ENCODE data around the gene CIB4. TPM values are rescaled to one million over a fixed set of nuclear protein-coding genes. Genes with fewer than 3 reads are reported as not detected.
"Not testable (repeated sequence)": the region's sequence is repeated elsewhere in the genome, so short reads cannot be mapped to it uniquely, and the experiment has no call there.

The CIB4 gene
- total and polyA plus RNA-seq, 2 of the 4 experiments (the other 2 are of a cell fraction), result not detected

GRCh38 chr2:26666671-26667070, 25.5 kb upstream of the CIB4 start:
- Histone ChIP-seq H3K14ac (replicated peaks; ENCODE audit: low read depth, low read length) (no peak overlapping the region), H4K5ac (ENCODE audit: low read depth, low read length) (no peak overlapping the region), H2BK20ac (ENCODE audit: low read depth, low read length) (no peak overlapping the region), H3K4me2 (ENCODE audit: low read depth, low read length) (no peak overlapping the region), H3K27ac (ENCODE audit: insufficient read depth, low read length) (no peak overlapping the region), H2AFZ (replicated peaks; ENCODE audit: low read length, poor library complexity) (no peak overlapping the region), H3K18ac (ENCODE audit: low read depth, low read length) (no peak overlapping the region), H3K56ac (ENCODE audit: extremely low read depth, insufficient read depth, low read length) (no peak overlapping the region), H2BK5ac (ENCODE audit: low read depth, low read length, poor library complexity, severe bottlenecking) (no peak overlapping the region), H3K4ac (ENCODE audit: low read depth, low read length) (no peak overlapping the region), H3K36me3 (ENCODE audit: control insufficient read depth, insufficient read depth, low read length) (no peaks in the 10 kb centered on the region), H3K9me3 (ENCODE audit: control insufficient read depth, insufficient read depth, low read length) (no peaks in the 10 kb centered on the region), H3K23ac (ENCODE audit: low read depth, low read length) (no peak overlapping the region), H3K79me1 (ENCODE audit: low read depth in 1 of 2, low read length in 2 of 2) (no peaks in the 10 kb centered on the region), H2BK120ac (ENCODE audit: low read depth, low read length) (no peak overlapping the region), H3K27me3 (ENCODE audit: control insufficient read depth, insufficient read depth, low read length) (peaks cover 25% of the 10 kb centered on the region), H4K91ac (ENCODE audit: insufficient read depth, low read depth, low read length) (no peak overlapping the region), H3K9ac (ENCODE audit: low read depth, low read length) (no peak overlapping the region), H4K20me1 (ENCODE audit: insufficient read depth, low read length) (no peaks in the 10 kb centered on the region), H3K4me3 (ENCODE audit: insufficient read depth, low read depth, low read length) (no peak overlapping the region), H3K9me1 (ENCODE audit: insufficient read depth, low read length) (no peaks in the 10 kb centered on the region), H2AK5ac (ENCODE audit: low read depth, low read length) (no peak overlapping the region), H4K8ac (ENCODE audit: low read depth in 2 of 2, low read length in 2 of 2) (no peak overlapping the region), H3K4me1 (ENCODE audit: control insufficient read depth, insufficient read depth, low read length) (no peaks in the 10 kb centered on the region), H2AK9ac (replicated peaks; ENCODE audit: low read depth, low read length, poor library complexity) (no peak overlapping the region), H2BK15ac (ENCODE audit: low read depth, low read length) (no peak overlapping the region)
- dilution Hi-C loops (cut with HindIII; ENCODE audit: low sequenced_read_pairs, unreplicated experiment) (no loop called here), in situ Hi-C loops (cut with MboI; ENCODE audit: low sequenced_read_pairs) (no loop called here), intact Hi-C loops (cut with micrococcal nuclease) (no loop called here)
- 100% methylated on average over 1 of the region's 2 CpGs; no CpG with 5 or more reads in 1 of the 2 experiments for WGBS, 2 experiments (ENCODE audit: extremely low coverage in 2 of 2, insufficient read length in 1 of 2)
- TF ChIP-seq SMC3 (IDR thresholded peaks at IDR 0.05; ENCODE audit: low read depth, low read length) (no peak), CTCF (conservative IDR thresholded peaks at IDR 0.05; ENCODE audit: low read depth, low read length) (no peak), POLR2A (IDR thresholded peaks at IDR 0.05; ENCODE audit: low read depth, low read length) (no peak)
- ChIA-PET CTCF (no interaction called here), POLR2A (ENCODE audit: unreplicated experiment) (no interaction called here)
- DNase-seq, result peak; percentile 5
- BruUV-seq (replicated peaks), result no TSS peak
- no peak for ATAC-seq (ENCODE audit: low read depth)

DNA sequence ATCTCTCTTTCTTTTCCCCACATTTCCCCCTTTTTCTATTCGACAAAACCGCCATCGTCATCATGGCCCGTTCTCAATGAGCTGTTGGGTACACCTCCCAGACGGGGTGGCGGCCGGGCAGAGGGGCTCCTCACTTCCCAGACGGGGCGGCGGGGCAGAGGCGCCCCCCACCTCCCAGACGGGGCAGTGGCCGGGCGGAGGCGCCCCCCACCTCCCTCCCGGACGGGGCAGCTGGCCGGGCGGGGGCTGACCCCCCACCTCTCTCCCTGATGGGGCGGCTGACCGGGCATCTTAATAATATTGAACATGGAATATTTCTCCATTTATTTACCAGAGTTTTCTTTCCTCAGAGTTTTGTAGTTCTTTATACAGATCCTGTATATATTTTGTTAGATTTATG, 24.1 kb upstream of the CIB4 start:
- in situ Hi-C loops (cut with MboI; ENCODE audit: low sequenced_read_pairs); H4K5ac ChIP-seq (ENCODE audit: low read depth, low read length): not testable (repeated sequence)

More for the DNA sequence above, 24.1 kb upstream of the CIB4 start:
- H3K18ac ChIP-seq (ENCODE audit: low read depth, low read length); BruUV-seq (replicated peaks); H3K14ac ChIP-seq (replicated peaks; ENCODE audit: low read depth, low read length); H2BK120ac ChIP-seq (ENCODE audit: low read depth, low read length); H3K9me1 ChIP-seq (ENCODE audit: insufficient read depth, low read length); H3K56ac ChIP-seq (ENCODE audit: extremely low read depth, insufficient read depth, low read length); H2AFZ ChIP-seq (replicated peaks; ENCODE audit: low read length, poor library complexity); H3K9me3 ChIP-seq (ENCODE audit: control insufficient read depth, insufficient read depth, low read length); H3K23ac ChIP-seq (ENCODE audit: low read depth, low read length); H3K4me3 ChIP-seq (ENCODE audit: insufficient read depth, low read depth, low read length); CTCF ChIA-PET; H3K4me1 ChIP-seq (ENCODE audit: control insufficient read depth, insufficient read depth, low read length); H3K79me1 ChIP-seq (ENCODE audit: low read depth in 1 of 2, low read length in 2 of 2); POLR2A ChIA-PET (ENCODE audit: unreplicated experiment); H4K91ac ChIP-seq (ENCODE audit: insufficient read depth, low read depth, low read length); H3K36me3 ChIP-seq (ENCODE audit: control insufficient read depth, insufficient read depth, low read length); H2AK9ac ChIP-seq (replicated peaks; ENCODE audit: low read depth, low read length, poor library complexity); H3K27ac ChIP-seq (ENCODE audit: insufficient read depth, low read length); H3K9ac ChIP-seq (ENCODE audit: low read depth, low read length); H2BK20ac ChIP-seq (ENCODE audit: low read depth, low read length); H4K20me1 ChIP-seq (ENCODE audit: insufficient read depth, low read length); DNase-seq; dilution Hi-C loops (cut with HindIII; ENCODE audit: low sequenced_read_pairs, unreplicated experiment); H2BK15ac ChIP-seq (ENCODE audit: low read depth, low read length); H3K4ac ChIP-seq (ENCODE audit: low read depth, low read length); H3K4me2 ChIP-seq (ENCODE audit: low read depth, low read length); ATAC-seq (ENCODE audit: low read depth); H4K8ac ChIP-seq (ENCODE audit: low read depth in 2 of 2, low read length in 2 of 2); intact Hi-C loops (cut with micrococcal nuclease); H2AK5ac ChIP-seq (ENCODE audit: low read depth, low read length); H2BK5ac ChIP-seq (ENCODE audit: low read depth, low read length, poor library complexity, severe bottlenecking): not testable (repeated sequence)
- no CpG with 5 or more reads among the region's 21 CpGs for WGBS, 2 experiments (ENCODE audit: extremely low coverage in 2 of 2, insufficient read length in 1 of 2)
- peaks cover 16% of the 10 kb centered on the region for H3K27me3 ChIP-seq (ENCODE audit: control insufficient read depth, insufficient read depth, low read length)

All from IMR-90 (cell line).